H1 (cell line): Measurements from ENCODE around the gene SCCPDH.

Experiments
- ATF2 ChIP-seq: IDR thresholded peaks from 2 replicates; pipeline ENCODE4 v1.6.1; 2012; ENCODE audit warnings: low read length, inconsistent platforms
- CHD1 ChIP-seq: IDR thresholded peaks from 2 replicates; pipeline ENCODE4 v1.6.1; 2012; ENCODE audit warnings: low read depth, low read length, improper control_type of control experiment
- CTCF ChIP-seq, 3 experiments: IDR thresholded peaks; 1 replicate in 2 of 3; 2 replicates in 1 of 3; pipeline versions ENCODE4 v1.5.1 to v1.6.1; 2011; ENCODE audit warnings: low read length in 3 of 3, mild to moderate bottlenecking in 3 of 3, inconsistent platforms in 2 of 3, low read depth in 1 of 3, moderate library complexity in 1 of 3; ENCODE audit not compliant: insufficient read depth in 1 of 3; ENCODE audit errors: control extremely low read depth in 1 of 3
- RAD21 ChIP-seq, 2 experiments: IDR thresholded peaks in 1 of 2; conservative IDR thresholded peaks in 1 of 2; 2 replicates each; pipeline ENCODE4 v1.6.1; 2011; ENCODE audit warnings: low read depth in 2 of 2, low read length in 2 of 2, improper control_type of control experiment in 1 of 2, inconsistent platforms in 1 of 2, mild to moderate bottlenecking in 1 of 2, moderate library complexity in 1 of 2
- RFX5 ChIP-seq: IDR thresholded peaks from 2 replicates; pipeline ENCODE4 v1.6.1; 2011; ENCODE audit warnings: low read depth, low read length, improper control_type of control experiment, borderline replicate concordance

DNA sequence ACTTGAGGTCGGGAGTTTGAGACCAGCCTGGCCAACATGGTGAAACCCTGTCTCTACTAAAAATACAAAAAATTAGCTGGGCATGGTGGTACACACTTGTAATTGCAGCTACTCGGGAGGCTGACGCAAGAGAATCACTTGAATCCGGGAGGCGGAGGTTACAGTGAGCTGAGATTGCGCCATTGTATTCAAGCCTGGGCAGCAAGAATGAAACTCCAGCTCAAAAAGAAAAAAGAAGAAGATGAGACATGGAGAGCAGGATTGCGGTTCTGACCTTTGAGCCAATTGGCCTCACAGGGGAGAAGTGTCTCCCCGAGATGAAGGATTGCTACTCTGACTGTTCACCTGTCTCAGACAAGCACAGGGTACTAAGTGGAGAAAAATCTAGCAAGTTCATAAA is 6.6 kb downstream of the SCCPDH start:
- TF ChIP-seq RFX5 (no peak), CHD1 (no peak), CTCF (IDR thresholded peaks at IDR 0.05; ENCODE audit: control extremely low read depth in 1 of 3, insufficient read depth in 1 of 3, low read depth in 1 of 3, low read length in 3 of 3) (no peak), RAD21 (IDR thresholded peaks at IDR 0.05 in 1 of 2, conservative IDR thresholded peaks at IDR 0.05 in 1 of 2; ENCODE audit: low read depth in 2 of 2, low read length in 2 of 2) (no peak), ATF2 (no peak)
